ENCODE measurements around the gene MARCHF3.

MARCHF3 gene

DNA sequence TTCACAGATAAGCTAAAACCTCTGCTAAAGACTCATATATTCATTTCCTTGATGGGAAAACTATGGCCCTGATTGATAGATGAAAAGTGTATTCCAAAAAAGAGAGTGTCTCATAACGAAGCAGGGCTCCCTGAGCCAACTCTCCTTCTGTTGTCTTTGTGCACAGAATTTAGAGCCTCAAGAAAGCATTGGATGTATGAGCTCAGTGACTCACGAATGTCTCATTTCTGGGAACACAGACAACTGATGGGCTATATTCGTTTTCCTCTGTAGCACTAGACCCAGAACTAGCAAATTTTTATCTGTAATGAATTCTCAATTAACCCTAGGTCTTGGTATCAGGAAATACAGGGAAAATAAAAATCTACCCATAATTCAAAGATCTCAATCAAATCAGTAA is 165.1 kb downstream of the MARCHF3 start:
- H3K4me1 ChIP-seq = peaks cover 0 to 8% (median 6%) of the 10 kb centered on the region in 4 donors
- H3K27me3 ChIP-seq = no peaks in the 10 kb centered on the region
- no peak for DNase-seq
- no peak overlapping the region for H3K27ac ChIP-seq
- no peaks in the 10 kb centered on the region for H3K36me3 ChIP-seq
- H3K4me3 ChIP-seq = no peak overlapping the region
- intact Hi-C loops (cut with DNase I; ENCODE audit: low total_unique reads) = no loop called here
- H3K9me3 ChIP-seq = no peaks in the 10 kb centered on the region
- TF ChIP-seq, protein P1, sequence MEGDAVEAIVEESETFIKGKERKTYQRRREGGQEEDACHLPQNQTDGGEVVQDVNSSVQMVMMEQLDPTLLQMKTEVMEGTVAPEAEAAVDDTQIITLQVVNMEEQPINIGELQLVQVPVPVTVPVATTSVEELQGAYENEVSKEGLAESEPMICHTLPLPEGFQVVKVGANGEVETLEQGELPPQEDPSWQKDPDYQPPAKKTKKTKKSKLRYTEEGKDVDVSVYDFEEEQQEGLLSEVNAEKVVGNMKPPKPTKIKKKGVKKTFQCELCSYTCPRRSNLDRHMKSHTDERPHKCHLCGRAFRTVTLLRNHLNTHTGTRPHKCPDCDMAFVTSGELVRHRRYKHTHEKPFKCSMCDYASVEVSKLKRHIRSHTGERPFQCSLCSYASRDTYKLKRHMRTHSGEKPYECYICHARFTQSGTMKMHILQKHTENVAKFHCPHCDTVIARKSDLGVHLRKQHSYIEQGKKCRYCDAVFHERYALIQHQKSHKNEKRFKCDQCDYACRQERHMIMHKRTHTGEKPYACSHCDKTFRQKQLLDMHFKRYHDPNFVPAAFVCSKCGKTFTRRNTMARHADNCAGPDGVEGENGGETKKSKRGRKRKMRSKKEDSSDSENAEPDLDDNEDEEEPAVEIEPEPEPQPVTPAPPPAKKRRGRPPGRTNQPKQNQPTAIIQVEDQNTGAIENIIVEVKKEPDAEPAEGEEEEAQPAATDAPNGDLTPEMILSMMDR (IDR thresholded peaks at IDR 0.05) = no peak

DNA sequence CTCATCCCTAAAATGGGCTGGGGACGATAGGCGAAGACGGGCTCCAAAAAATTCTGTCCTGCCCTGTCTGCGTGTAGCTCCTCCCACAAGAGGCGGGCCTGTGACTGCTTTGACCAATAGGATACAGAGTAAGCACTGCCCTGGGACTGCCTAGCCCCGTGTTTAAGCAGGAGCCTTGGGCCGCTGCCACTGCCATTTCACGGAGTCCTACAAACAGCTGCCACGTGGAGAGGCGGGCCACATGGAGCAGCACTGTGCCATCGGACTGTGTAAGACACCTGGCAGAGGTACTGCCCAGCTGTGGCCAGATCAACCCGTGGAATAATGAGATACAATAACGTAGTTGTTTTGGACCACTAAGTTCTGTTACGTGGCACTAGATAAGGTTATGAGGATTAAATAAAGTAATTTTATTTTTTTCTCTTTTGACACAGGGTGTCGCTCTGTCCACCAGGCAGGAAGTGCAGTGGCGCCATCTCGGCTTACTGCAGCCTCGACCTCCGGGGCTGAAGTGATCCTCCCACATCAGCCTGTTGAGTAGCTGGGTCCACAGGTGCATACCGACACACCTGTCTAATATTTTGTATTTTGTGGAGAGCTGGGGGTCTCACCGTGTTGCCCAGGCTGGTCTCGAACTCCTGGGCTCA is 166.2 kb downstream of the MARCHF3 start:
- peaks cover 0 to 6% (median 4%) of the 10 kb centered on the region in 4 donors for H3K4me1 ChIP-seq
- H3K27ac ChIP-seq = no peak overlapping the region
- H3K27me3 ChIP-seq = no peaks in the 10 kb centered on the region
- DNase-seq = no peak
- TF ChIP-seq, protein P1 (IDR thresholded peaks at IDR 0.05) = no peak
- intact Hi-C loops (cut with DNase I; ENCODE audit: low total_unique reads) = no loop called here
- H3K4me3 ChIP-seq = no peak overlapping the region
- no peaks in the 10 kb centered on the region for H3K9me3 ChIP-seq
- no peaks in the 10 kb centered on the region for H3K36me3 ChIP-seq

DNA sequence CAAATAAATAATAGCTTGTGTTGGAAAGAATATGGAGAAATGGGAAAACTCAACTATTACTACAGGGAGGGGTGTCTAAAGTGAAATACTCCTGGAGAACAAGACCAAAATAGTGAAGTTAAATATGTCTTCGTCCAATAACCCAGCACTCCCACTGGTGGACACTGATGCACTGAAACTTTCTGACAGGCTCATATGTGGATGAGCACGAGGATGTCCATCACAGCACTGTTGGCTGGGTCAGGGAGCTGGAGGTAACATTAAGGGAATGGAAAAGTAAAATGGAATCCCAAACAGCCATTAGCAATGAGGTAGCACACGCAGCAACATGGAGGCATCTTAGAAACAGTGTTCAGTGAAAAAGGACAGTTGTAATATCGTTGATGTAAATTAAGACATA is 167.0 kb downstream of the MARCHF3 start:
- Histone ChIP-seq H3K4me1 (no peaks in the 10 kb centered on the region), H3K9me3 (no peaks in the 10 kb centered on the region), H3K27me3 (no peaks in the 10 kb centered on the region), H3K4me3 (no peak overlapping the region), H3K36me3 (no peaks in the 10 kb centered on the region), H3K27ac (no peak overlapping the region)
- TF ChIP-seq, protein P1 (IDR thresholded peaks at IDR 0.05) = no peak
- intact Hi-C loops (cut with DNase I; ENCODE audit: low total_unique reads) = no loop called here
- no peak for DNase-seq

- Histone ChIP-seq H3K36me3 (no peaks in the 10 kb centered on the region), H3K9me3 (no peaks in the 10 kb centered on the region), H3K4me3 (no peak overlapping the region), H3K27me3 (peaks cover 0 to 2% of the 10 kb centered on the region in 2 donors), H3K27ac (no peak overlapping the region), H3K4me1 (peaks cover 0 to 4% (median 0%) of the 10 kb centered on the region in 4 donors)
- no peak for DNase-seq
- TF ChIP-seq, protein P1 (IDR thresholded peaks at IDR 0.05) = no peak
- intact Hi-C loops (cut with DNase I; ENCODE audit: low total_unique reads) = no loop called here
Measured at GRCh38 chr5:126858441-126858840, 171.9 kb downstream of the MARCHF3 start.

GRCh38 chr5:126857472-126858410 is 172.6 kb downstream of the MARCHF3 start:
- no peaks in the 10 kb centered on the region for H3K9me3 ChIP-seq
- H3K4me1 ChIP-seq = peaks cover 0 to 4% (median 0%) of the 10 kb centered on the region in 4 donors
- no peak overlapping the region for H3K27ac ChIP-seq
- peaks cover 0 to 2% of the 10 kb centered on the region in 2 donors for H3K27me3 ChIP-seq
- TF ChIP-seq, protein P1 (IDR thresholded peaks at IDR 0.05) = no peak
- H3K36me3 ChIP-seq = no peaks in the 10 kb centered on the region
- intact Hi-C loops (cut with DNase I; ENCODE audit: low total_unique reads) = no loop called here
- H3K4me3 ChIP-seq = no peak overlapping the region
- no peak for DNase-seq

Data from tibial artery (tissue), 4 donors.